Pancreas (tissue), 10 donors: ENCODE data around the gene SLC1A2. TPM values are rescaled to one million over a fixed set of nuclear protein-coding genes. Genes with fewer than 3 reads are reported as not detected.

Experiments
- ATAC-seq, 4 donors: fragments of 200-7000 bp; cut with Tn5 transposase; one replicate each; pipeline versions ENCODE4 v1.8.0 to v1.9.1; 2020; ENCODE audit warnings: mild to moderate bottlenecking in 4 of 4, moderate library complexity in 4 of 4
- DNase-seq, 6 donors: peaks; one replicate each; pipeline ENCODE4 v3.0.0-alpha.2; 2020
- FAIRE-seq: peaks from 2 replicates; lab custom pipeline; 2012; peaks lifted over from hg19 to GRCh38; lab: Jason Lieb, UNC
- H3K27ac ChIP-seq, 4 donors: fragments of 200-600 bp; sonication (generic); 1 replicate in 3 of 4; 2 replicates in 1 of 4; pipeline versions ENCODE4 v1.5.0 to v1.8.0; 2020
- H3K27me3 ChIP-seq, 4 donors: fragments of 200-600 bp; one replicate each; pipeline ENCODE4 v1.8.0; 2021
- H3K36me3 ChIP-seq, 3 donors: fragments of 200-600 bp; sonication (generic) in 1 of 3; one replicate each; pipeline versions ENCODE4 v1.5.0 to v1.8.0; 2020 to 2021
- H3K4me1 ChIP-seq, 3 donors: fragments of 200-600 bp; one replicate each; pipeline ENCODE4 v1.8.0; 2021
- H3K4me3 ChIP-seq, 4 donors: fragments of 200-600 bp; sonication (generic) in 2 of 4; one replicate each; pipeline versions ENCODE4 v1.5.0 to v1.8.0; 2020 to 2021
- H3K9me3 ChIP-seq, 4 donors: fragments of 200-600 bp; one replicate each; pipeline ENCODE4 v1.8.0; 2021
- WGBS, 2 donors: extraction: QIAGEN DNeasy Blood & Tissue Kit; methylation state at CpG; one replicate each; pipeline ENCODE4 v1.1.7; 2013; 5-methylcytosine and 5-hydroxymethylcytosine counted together
- intact Hi-C, 3 donors: fragments of 100-400 bp; cut with DNase I; formaldehyde crosslinking; loops; one replicate each; pipeline versions ENCODE4 v1.11.1 to v1.14.2; 2022
- polyA plus RNA-seq, 2 donors: library from polyadenylated mRNA; stranded (reverse); fragments of 200-250 nt; gene quantifications; one replicate each; pipeline ENCODE4 v1.2.3, GENCODE V29; 2013
- total RNA-seq, 6 donors: library from RNA; stranded (reverse); fragmentation: NEBNext Ultra II Directional in 4 of 6; extraction: Animal tissue kit (Norgen Biotek cat#: 25700) in 4 of 6; gene quantifications; one replicate each; pipeline versions ENCODE4 v1.2.1 to v1.2.4, GENCODE V29; 2021 to 2023
- TF ChIP-seq, protein P1 (sequence below), 4 donors: fragments of 200-600 bp; sonication (generic) in 3 of 4; IDR thresholded peaks; one replicate each; pipeline versions ENCODE4 v1.5.0 to v1.8.0; 2021; ENCODE audit warnings: antibody characterized with exemption in 4 of 4
- donor health status: healthy with polysubstance abuse.
- donor health status: DM: no; HTN: no; CAD: no; lungs with moderate emphysema.
- donor health status: DM: no; HTN: no; CAD: no.
- donor health status: control.
- donor health status: control.
- donor health status: Bipolar disorder and iron deficiency.
- donor health status: DM: yes; HTN: yes; CAD: no.
- donor health status: DM: no; HTN: no; CAD: no.
- donor health status: DM: no; HTN: no; CAD: no.
- donor health status: DM: yes; HTN: yes; CAD: no.

SLC1A2 gene
- total and polyA plus RNA-seq, 8 donors, result 4.7 to 62.5 (median 35.3) TPM

GRCh38 chr11:35383953-35384352 lies 35.4 kb downstream of the SLC1A2 start:
- Histone ChIP-seq H3K36me3 (no peaks in the 10 kb centered on the region), H3K9me3 (no peaks in the 10 kb centered on the region), H3K4me3 (no peak overlapping the region), H3K4me1 (peaks cover 0 to 23% (median 9%) of the 10 kb centered on the region in 3 donors), H3K27ac (no peak overlapping the region), H3K27me3 (no peaks in the 10 kb centered on the region)
- FAIRE-seq, result no peak
- intact Hi-C loops, result no loop called here
- TF ChIP-seq, protein P1, sequence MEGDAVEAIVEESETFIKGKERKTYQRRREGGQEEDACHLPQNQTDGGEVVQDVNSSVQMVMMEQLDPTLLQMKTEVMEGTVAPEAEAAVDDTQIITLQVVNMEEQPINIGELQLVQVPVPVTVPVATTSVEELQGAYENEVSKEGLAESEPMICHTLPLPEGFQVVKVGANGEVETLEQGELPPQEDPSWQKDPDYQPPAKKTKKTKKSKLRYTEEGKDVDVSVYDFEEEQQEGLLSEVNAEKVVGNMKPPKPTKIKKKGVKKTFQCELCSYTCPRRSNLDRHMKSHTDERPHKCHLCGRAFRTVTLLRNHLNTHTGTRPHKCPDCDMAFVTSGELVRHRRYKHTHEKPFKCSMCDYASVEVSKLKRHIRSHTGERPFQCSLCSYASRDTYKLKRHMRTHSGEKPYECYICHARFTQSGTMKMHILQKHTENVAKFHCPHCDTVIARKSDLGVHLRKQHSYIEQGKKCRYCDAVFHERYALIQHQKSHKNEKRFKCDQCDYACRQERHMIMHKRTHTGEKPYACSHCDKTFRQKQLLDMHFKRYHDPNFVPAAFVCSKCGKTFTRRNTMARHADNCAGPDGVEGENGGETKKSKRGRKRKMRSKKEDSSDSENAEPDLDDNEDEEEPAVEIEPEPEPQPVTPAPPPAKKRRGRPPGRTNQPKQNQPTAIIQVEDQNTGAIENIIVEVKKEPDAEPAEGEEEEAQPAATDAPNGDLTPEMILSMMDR (IDR thresholded peaks at IDR 0.05), result no peak
- DNase-seq, result no peak
- 81 to 87% methylated on average over 5 of the region's 5 CpGs for WGBS, 2 donors
- ATAC-seq, result no peak

GRCh38 chr11:35381709-35382322 lies 37.5 kb downstream of the SLC1A2 start:
- no peak for FAIRE-seq
- TF ChIP-seq, protein P1 (IDR thresholded peaks at IDR 0.05), result no peak
- DNase-seq, result no peak
- intact Hi-C loops, result no loop called here
- H3K4me3 ChIP-seq, result no peak overlapping the region
- H3K27ac ChIP-seq, result no peak overlapping the region
- H3K9me3 ChIP-seq, result no peaks in the 10 kb centered on the region
- H3K27me3 ChIP-seq, result no peaks in the 10 kb centered on the region
- WGBS, 2 donors, result 90 to 97% methylated on average over 4 of the region's 4 CpGs
- no peaks in the 10 kb centered on the region for H3K36me3 ChIP-seq
- H3K4me1 ChIP-seq, result peaks cover 0 to 2% (median 0%) of the 10 kb centered on the region in 3 donors
- no peak for ATAC-seq

DNA sequence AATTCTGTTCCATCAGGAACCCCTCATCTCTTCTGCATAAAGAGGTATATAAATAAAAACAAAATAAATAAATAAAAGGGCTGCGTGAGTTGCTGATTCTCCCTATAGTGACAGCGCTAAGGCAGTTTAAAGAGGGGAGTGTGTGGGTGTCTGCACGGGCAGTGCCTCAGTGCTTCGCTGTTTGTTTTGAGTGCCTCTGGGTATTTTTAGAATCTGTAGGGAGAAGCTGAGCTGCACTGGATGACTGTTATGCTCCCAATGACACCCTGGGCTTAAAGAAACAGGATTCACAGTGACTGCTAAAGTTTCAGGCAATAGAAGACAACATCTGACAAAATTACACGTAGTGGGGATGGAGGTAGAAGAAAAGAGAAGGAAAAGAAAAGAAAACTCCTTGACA lies 38.8 kb downstream of the SLC1A2 start:
- 74 to 86% methylated on average over 5 of the region's 5 CpGs for WGBS, 2 donors
- Histone ChIP-seq H3K27me3 (no peaks in the 10 kb centered on the region), H3K27ac (no peak overlapping the region), H3K36me3 (no peaks in the 10 kb centered on the region), H3K4me3 (no peak overlapping the region), H3K9me3 (no peaks in the 10 kb centered on the region), H3K4me1 (no peaks in the 10 kb centered on the region)
- peak in 2 of 4 donors; percentile 47 to 50 for ATAC-seq
- DNase-seq, result no peak
- TF ChIP-seq, protein P1 (IDR thresholded peaks at IDR 0.05), result no peak
- intact Hi-C loops, result no loop called here
- no peak for FAIRE-seq

DNA sequence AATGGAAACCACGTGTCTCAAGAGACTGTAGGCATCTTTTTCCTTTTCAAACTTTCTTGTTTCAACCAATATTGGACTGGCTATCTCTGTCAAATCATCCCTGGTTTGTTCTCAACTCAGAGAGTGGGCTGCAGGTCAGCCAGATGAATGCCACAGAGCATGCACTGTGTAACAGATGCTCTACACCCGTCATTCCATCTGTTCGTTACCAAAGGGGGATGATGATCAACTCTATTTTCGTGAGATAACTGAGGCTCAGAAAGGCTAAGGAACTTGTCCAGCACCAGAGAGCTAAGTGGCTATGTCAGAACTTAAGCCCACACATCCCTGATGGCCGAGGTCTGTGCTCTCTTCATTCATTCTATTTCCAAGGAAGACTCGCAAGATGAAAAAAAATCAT lies 42.1 kb downstream of the SLC1A2 start:
- no peak for ATAC-seq
- Histone ChIP-seq H3K36me3 (no peaks in the 10 kb centered on the region), H3K4me3 (no peak overlapping the region), H3K27me3 (no peaks in the 10 kb centered on the region), H3K4me1 (peaks cover 0 to 5% (median 0%) of the 10 kb centered on the region in 3 donors), H3K27ac (no peak overlapping the region), H3K9me3 (no peaks in the 10 kb centered on the region)
- intact Hi-C loops, result no loop called here
- FAIRE-seq, result no peak
- 70 to 79% methylated on average over 6 of the region's 6 CpGs for WGBS, 2 donors
- DNase-seq, result no peak
- TF ChIP-seq, protein P1 (IDR thresholded peaks at IDR 0.05), result no peak

DNA sequence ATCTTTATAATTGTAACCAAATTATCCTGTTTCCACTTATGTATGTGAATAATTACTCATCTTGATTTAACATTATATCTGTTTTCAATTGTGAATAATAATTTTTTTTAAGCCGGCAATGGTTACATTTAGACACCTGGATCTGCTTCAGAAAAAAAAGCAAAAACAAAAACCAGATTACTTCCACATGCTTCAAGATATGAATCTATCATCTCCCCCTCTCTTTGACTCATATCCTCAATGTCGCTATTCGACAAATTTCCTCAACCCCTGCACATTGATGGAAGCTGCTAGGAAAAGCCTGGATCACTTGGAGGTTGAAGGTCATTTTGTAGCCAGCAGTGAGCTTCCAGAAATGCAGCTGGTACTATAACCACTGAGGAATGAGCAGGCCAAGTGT lies 42.7 kb downstream of the SLC1A2 start:
- ATAC-seq (no peak), FAIRE-seq (no peak), DNase-seq (no peak)
- TF ChIP-seq, protein P1 (IDR thresholded peaks at IDR 0.05), result no peak
- no peak overlapping the region for H3K27ac ChIP-seq
- H3K27me3 ChIP-seq, result no peaks in the 10 kb centered on the region
- no peaks in the 10 kb centered on the region for H3K36me3 ChIP-seq
- 76 to 95% methylated on average over 3 of the region's 3 CpGs for WGBS, 2 donors
- H3K4me3 ChIP-seq, result no peak overlapping the region
- no peaks in the 10 kb centered on the region for H3K9me3 ChIP-seq
- H3K4me1 ChIP-seq, result peaks cover 0 to 5% (median 0%) of the 10 kb centered on the region in 3 donors
- intact Hi-C loops, result no loop called here
